ENCODE data around the gene DHX35.

DNA sequence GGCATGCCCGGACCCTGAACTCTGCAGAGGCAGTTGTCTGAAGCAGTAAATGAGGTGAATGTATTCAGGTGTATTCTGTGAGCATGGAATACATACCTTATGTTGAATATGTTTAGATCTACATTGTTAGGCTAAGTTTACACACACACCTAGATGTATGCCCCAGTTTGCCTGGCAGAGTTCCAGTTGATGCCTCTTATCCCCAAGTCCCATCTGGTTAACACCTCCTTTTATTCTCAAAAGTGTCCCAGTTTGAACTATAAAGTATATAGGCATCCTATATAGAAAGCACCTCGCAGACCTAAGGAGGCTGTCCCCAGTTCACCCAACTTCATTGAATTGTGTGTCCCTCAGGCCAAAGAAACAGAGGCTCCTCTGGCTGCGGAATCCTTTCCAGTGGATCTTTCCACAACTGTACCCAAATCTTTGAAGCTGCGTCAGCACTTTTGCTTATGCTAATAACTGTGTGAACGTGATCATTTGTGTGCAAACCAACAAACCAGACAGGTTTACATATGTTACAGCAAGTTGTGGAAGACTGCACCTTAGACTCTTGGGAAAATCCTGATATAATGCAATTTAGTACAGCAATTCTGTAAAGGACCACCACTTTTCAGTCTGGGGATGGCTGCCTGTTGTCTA, 4.8 kb upstream of the DHX35 start:
- TF ChIP-seq CTCF (conservative IDR thresholded peaks at IDR 0.05; ENCODE audit: low read length): no peak
- TF ChIP-seq EZH2phosphoT487 (IDR thresholded peaks at IDR 0.05; ENCODE audit: borderline replicate concordance, low read depth, low read length): no peak
